IMR-90 (cell line): ENCODE results near the gene ZNF423. TPM values are rescaled to one million over a fixed set of nuclear protein-coding genes. Genes with fewer than 3 reads are reported as not detected.

ENCODE experiments used
- ATAC-seq: fragments of 200-7000 bp; cut with Tn5 transposase; 2 replicates; pipeline ENCODE4 v1.9.1; 2020; ENCODE audit warnings: low read depth, mild to moderate bottlenecking, moderate library complexity
- BruUV-seq: library from RNA; stranded (reverse); fragments of 400-500 nt; replicated peaks from 2 replicates; lab custom pipeline; 2021; lab: Mats Ljungman, UMichigan
- CTCF ChIA-PET: fragments of 300-600 bp; formaldehyde crosslinking; extraction: SDS; loops from one replicate; lab custom pipeline; 2021; ENCODE audit warnings: antibody characterized with exemption; lab: Yijun Ruan, JAX
- POLR2A ChIA-PET: fragments of 300-600 bp; sonication (Branson Sonifier 250); formaldehyde crosslinking; loops from one replicate; lab custom pipeline; 2022; ENCODE audit warnings: antibody characterized with exemption; ENCODE audit not compliant: unreplicated experiment; lab: Charles Lee
- DNase-seq: peaks from one replicate; pipeline ENCODE4 v3.0.0; 2013
- H2AFZ ChIP-seq: replicated peaks from 2 replicates; pipeline ENCODE3; 2013; ENCODE audit warnings: low read length, mild to moderate bottlenecking; ENCODE audit not compliant: poor library complexity
- H2AK5ac ChIP-seq: 2 replicates; pipeline ENCODE4 v1.6.1; 2013; ENCODE audit warnings: low read depth, low read length, inconsistent platforms
- H2AK9ac ChIP-seq: replicated peaks from 2 replicates; pipeline ENCODE3; 2013; ENCODE audit warnings: mild to moderate bottlenecking, low read depth, low read length, moderate library complexity; ENCODE audit not compliant: poor library complexity
- H2BK120ac ChIP-seq: 2 replicates; pipeline ENCODE4 v1.6.1; 2013; ENCODE audit warnings: low read depth, low read length, inconsistent platforms
- H2BK15ac ChIP-seq: 3 replicates; pipeline ENCODE4 v1.6.1; 2013; ENCODE audit warnings: low read depth, low read length, inconsistent platforms
- H2BK20ac ChIP-seq: 2 replicates; pipeline ENCODE4 v1.6.1; 2013; ENCODE audit warnings: low read depth, mild to moderate bottlenecking, inconsistent platforms, low read length, moderate library complexity
- H2BK5ac ChIP-seq: 2 replicates; pipeline ENCODE4 v1.6.1; 2013; ENCODE audit warnings: mild to moderate bottlenecking, low read depth, low read length, inconsistent platforms; ENCODE audit not compliant: poor library complexity, severe bottlenecking
- H3K14ac ChIP-seq: replicated peaks from 2 replicates; pipeline ENCODE4 v1.6.1; 2013; ENCODE audit warnings: low read depth, low read length, inconsistent platforms
- H3K18ac ChIP-seq: 2 replicates; pipeline ENCODE4 v1.6.1; 2013; ENCODE audit warnings: low read depth, low read length, control low read depth
- H3K23ac ChIP-seq: 2 replicates; pipeline ENCODE4 v1.6.1; 2013; ENCODE audit warnings: low read depth, low read length, inconsistent platforms
- H3K27ac ChIP-seq: 2 replicates; pipeline ENCODE4 v1.5.1; 2013; ENCODE audit warnings: mild to moderate bottlenecking, control low read depth, low read length; ENCODE audit not compliant: insufficient read depth
- H3K27me3 ChIP-seq: 2 replicates; pipeline ENCODE4 v1.6.1; 2013; ENCODE audit warnings: low read length; ENCODE audit not compliant: control insufficient read depth, insufficient read depth
- H3K36me3 ChIP-seq: 2 replicates; pipeline ENCODE4 v1.6.1; 2013; ENCODE audit warnings: low read length, mixed read lengths; ENCODE audit not compliant: control insufficient read depth, insufficient read depth
- H3K4ac ChIP-seq: 2 replicates; pipeline ENCODE4 v1.6.1; 2013; ENCODE audit warnings: low read depth, low read length, inconsistent platforms
- H3K4me1 ChIP-seq: 2 replicates; pipeline ENCODE4 v1.6.1; 2013; ENCODE audit warnings: low read length, mixed read lengths; ENCODE audit not compliant: control insufficient read depth, insufficient read depth
- H3K4me2 ChIP-seq: 2 replicates; pipeline ENCODE4 v1.6.1; 2013; ENCODE audit warnings: low read depth, mild to moderate bottlenecking, control low read depth, low read length, moderate library complexity
- H3K4me3 ChIP-seq: 2 replicates; pipeline ENCODE4 v1.5.1; 2013; ENCODE audit warnings: low read depth, mild to moderate bottlenecking, control low read depth, low read length, moderate library complexity; ENCODE audit not compliant: insufficient read depth
- H3K56ac ChIP-seq: 2 replicates; pipeline ENCODE4 v1.6.1; 2013; ENCODE audit warnings: low read length, inconsistent platforms; ENCODE audit not compliant: insufficient read depth; ENCODE audit errors: extremely low read depth
- H3K79me1 ChIP-seq, 2 experiments: 2 replicates each; pipeline ENCODE4 v1.6.1; 2013; ENCODE audit warnings: low read length in 2 of 2, inconsistent platforms in 1 of 2, low read depth in 1 of 2
- H3K9ac ChIP-seq: 2 replicates; pipeline ENCODE4 v1.6.1; 2013; ENCODE audit warnings: low read depth, low read length, control low read depth
- H3K9me1 ChIP-seq: 2 replicates; pipeline ENCODE4 v1.6.1; 2013; ENCODE audit warnings: low read length, inconsistent platforms; ENCODE audit not compliant: insufficient read depth
- H3K9me3 ChIP-seq: 2 replicates; pipeline ENCODE4 v1.6.1; 2013; ENCODE audit warnings: low read length; ENCODE audit not compliant: control insufficient read depth, insufficient read depth
- H4K20me1 ChIP-seq: 2 replicates; pipeline ENCODE4 v1.6.1; 2013; ENCODE audit warnings: low read length, inconsistent platforms; ENCODE audit not compliant: insufficient read depth
- H4K5ac ChIP-seq: 2 replicates; pipeline ENCODE4 v1.6.1; 2013; ENCODE audit warnings: mild to moderate bottlenecking, low read depth, low read length, control low read depth
- H4K8ac ChIP-seq, 2 experiments: 2 replicates each; pipeline ENCODE4 v1.6.1; 2013; ENCODE audit warnings: low read depth in 2 of 2, low read length in 2 of 2, control low read depth in 1 of 2, inconsistent platforms in 1 of 2
- H4K91ac ChIP-seq: 2 replicates; pipeline ENCODE4 v1.6.1; 2013; ENCODE audit warnings: low read depth, low read length, inconsistent platforms; ENCODE audit not compliant: insufficient read depth
- CEBPB ChIP-seq: IDR thresholded peaks from 2 replicates; pipeline ENCODE4 v1.6.1; 2012; ENCODE audit warnings: low read depth, low read length, improper control_type of control experiment
- CHD1 ChIP-seq: IDR thresholded peaks from 2 replicates; pipeline ENCODE4 v1.6.1; 2012; ENCODE audit warnings: low read depth, low read length, improper control_type of control experiment
- SMC3 ChIP-seq: fragments of 150-350 bp; IDR thresholded peaks from 2 replicates; pipeline ENCODE4 v1.6.1; 2016; ENCODE audit warnings: low read depth, mild to moderate bottlenecking, antibody characterized with exemption, low read length, moderate library complexity
- WGBS, 2 experiments: methylation state at CpG; one replicate each; pipeline versions ENCODE4 v1.1.5 to v1.1.7; 2013; ENCODE audit warnings: missing lambda C conversion rate in 2 of 2; ENCODE audit not compliant: insufficient read length in 1 of 2; ENCODE audit errors: extremely low coverage in 2 of 2; 5-methylcytosine and 5-hydroxymethylcytosine counted together
- dilution Hi-C: fragments of 300-500 bp; cut with HindIII; formaldehyde crosslinking; loops from one replicate; pipeline ENCODE4 v1.14.3; 2018; ENCODE audit warnings: low sequenced_read_pairs; ENCODE audit not compliant: unreplicated experiment
- in situ Hi-C: fragments of 300-500 bp; cut with MboI; formaldehyde crosslinking; loops from 3 replicates; pipeline ENCODE4 v1.14.3; 2019; ENCODE audit warnings: low sequenced_read_pairs, inconsistent platforms, mixed read lengths
- intact Hi-C: fragments of 100-400 bp; cut with micrococcal nuclease; formaldehyde crosslinking; loops from 2 replicates; pipeline ENCODE4 v1.10.0; 2022
- polyA plus RNA-seq, 3 experiments: library from polyadenylated mRNA; depleted of rRNA; stranded (reverse); fragments of >200 nt; gene quantifications; 2 replicates each; pipeline ENCODE4 v1.2.3, GENCODE V29; 2012; ENCODE audit warnings: low replicate concordance in 1 of 3
- total RNA-seq: library from RNA; depleted of rRNA; stranded (reverse); fragments of >200 nt; gene quantifications from 2 replicates; pipeline ENCODE4 v1.2.3, GENCODE V29; 2012
- TF ChIP-seq, protein P1 (sequence below): fragments of 150-350 bp; IDR thresholded peaks from 2 replicates; pipeline ENCODE4 v1.6.1; 2017; ENCODE audit warnings: mild to moderate bottlenecking, antibody characterized with exemption, low read length, low read depth

The ZNF423 gene
- total and polyA plus RNA-seq, 2 of the 4 experiments (the other 2 are of a cell fraction), result under 0.01 to 0.10 TPM

DNA sequence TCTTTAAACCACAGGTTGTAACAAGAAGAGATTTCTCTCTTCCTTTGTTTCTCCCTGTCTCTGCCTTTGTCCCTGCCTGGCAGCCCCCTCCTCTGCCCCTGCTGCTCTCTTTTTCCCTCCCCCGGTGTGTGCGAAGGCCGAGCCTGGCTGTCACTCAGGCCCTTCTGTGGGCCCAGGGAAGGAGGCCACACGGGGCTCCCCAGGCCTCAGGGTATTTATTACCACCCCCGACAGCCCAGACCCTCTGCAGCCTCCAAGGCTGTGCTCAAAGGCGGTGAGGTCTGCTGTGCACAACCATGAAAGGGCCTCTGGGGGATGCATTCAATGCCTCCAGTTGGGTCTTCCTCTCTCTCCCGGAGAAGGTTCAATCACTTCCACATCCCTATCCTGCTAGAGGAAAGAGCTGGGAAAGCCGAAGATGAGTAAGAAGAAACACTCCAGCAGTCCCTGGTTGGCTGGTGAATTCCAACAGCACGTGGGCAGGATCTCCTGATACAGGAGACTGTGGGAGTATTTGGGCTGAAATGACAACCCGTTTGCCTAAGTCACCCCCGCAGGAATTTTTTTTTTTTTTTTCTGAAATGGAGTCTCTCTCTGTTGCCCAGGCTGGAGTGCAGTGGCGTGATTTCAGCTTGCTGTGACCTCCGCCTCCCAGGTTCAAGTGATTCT lies 34.2 kb downstream of the ZNF423 start:
- no peak overlapping the region for H4K8ac ChIP-seq
- H3K4me3 ChIP-seq, result no peak overlapping the region
- H3K4me2 ChIP-seq, result no peak overlapping the region
- H2BK120ac ChIP-seq, result no peak overlapping the region
- no peak overlapping the region for H3K18ac ChIP-seq
- DNase-seq (no peak), ATAC-seq (no peak)
- H3K14ac ChIP-seq, result no peak overlapping the region
- no TSS peak for BruUV-seq
- no peaks in the 10 kb centered on the region for H3K79me1 ChIP-seq
- no peaks in the 10 kb centered on the region for H3K9me1 ChIP-seq
- no peaks in the 10 kb centered on the region for H3K9me3 ChIP-seq
- no peak overlapping the region for H4K5ac ChIP-seq
- in situ Hi-C loops (no loop called here), dilution Hi-C loops (no loop called here), intact Hi-C loops (no loop called here)
- no peak overlapping the region for H2BK20ac ChIP-seq
- H3K27me3 ChIP-seq, result peaks cover 2% of the 10 kb centered on the region; the same call in 1 of the 2 replicates
- H2AFZ ChIP-seq, result no peak overlapping the region
- no peak overlapping the region for H3K56ac ChIP-seq
- ChIA-PET POLR2A (no interaction called here), CTCF (no interaction called here)
- WGBS, 2 experiments, result 40% methylated on average over 1 of the region's 13 CpGs; no CpG with 5 or more reads in 1 of the 2 experiments
- no peak overlapping the region for H3K9ac ChIP-seq
- no peak overlapping the region for H2BK15ac ChIP-seq
- TF ChIP-seq SMC3 (no peak), CHD1 (no peak), CEBPB (no peak)
- TF ChIP-seq, protein P1, sequence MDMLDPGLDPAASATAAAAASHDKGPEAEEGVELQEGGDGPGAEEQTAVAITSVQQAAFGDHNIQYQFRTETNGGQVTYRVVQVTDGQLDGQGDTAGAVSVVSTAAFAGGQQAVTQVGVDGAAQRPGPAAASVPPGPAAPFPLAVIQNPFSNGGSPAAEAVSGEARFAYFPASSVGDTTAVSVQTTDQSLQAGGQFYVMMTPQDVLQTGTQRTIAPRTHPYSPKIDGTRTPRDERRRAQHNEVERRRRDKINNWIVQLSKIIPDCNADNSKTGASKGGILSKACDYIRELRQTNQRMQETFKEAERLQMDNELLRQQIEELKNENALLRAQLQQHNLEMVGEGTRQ, result no peak
- H4K91ac ChIP-seq, result no peak overlapping the region
- no peaks in the 10 kb centered on the region for H3K4me1 ChIP-seq
- no peak overlapping the region for H3K23ac ChIP-seq
- H2AK9ac ChIP-seq, result no peak overlapping the region
- H2AK5ac ChIP-seq, result no peak overlapping the region
- H3K4ac ChIP-seq, result no peak overlapping the region
- no peak overlapping the region for H2BK5ac ChIP-seq
- H3K36me3 ChIP-seq, result no peaks in the 10 kb centered on the region
- no peak overlapping the region for H3K27ac ChIP-seq
- no peaks in the 10 kb centered on the region for H4K20me1 ChIP-seq
